HG02798 (cell line): ENCODE measurements around the gene TRMT11.
"Not testable (repeated sequence)": the region's sequence is repeated elsewhere in the genome, so short reads cannot be mapped to it uniquely, and the experiment has no call there.

Source experiments
- ATAC-seq: cut with Tn5 transposase; IDR thresholded peaks from one replicate; pipeline ENCODE4 v1.9.1; 2021; ENCODE audit warnings: mild to moderate bottlenecking; ENCODE audit not compliant: unreplicated experiment, poor library complexity

The TRMT11 gene

GRCh38 chr6:125988280-125988679, 1.9 kb downstream of the TRMT11 start:
- no peak for ATAC-seq

GRCh38 chr6:125989631-125990030, 3.3 kb downstream of the TRMT11 start:
- no peak for ATAC-seq

DNA sequence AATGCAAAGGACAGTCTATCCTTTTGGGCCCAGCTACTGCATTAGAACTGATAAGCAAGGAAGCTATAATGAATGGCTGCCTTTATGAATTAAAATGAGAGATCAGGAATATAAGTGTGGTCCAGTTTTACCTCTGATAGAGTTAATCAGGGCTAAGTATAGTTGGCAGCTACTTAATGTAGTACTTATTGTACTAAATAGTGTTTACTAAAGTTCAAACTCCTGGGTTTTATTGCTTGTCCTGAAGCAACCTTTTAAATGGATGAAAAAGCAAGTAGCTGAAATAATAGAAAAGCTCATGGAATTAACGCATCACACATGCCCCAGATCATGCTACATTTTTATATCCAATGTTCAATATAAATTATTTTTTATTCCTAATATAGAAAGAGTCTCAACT, 5.3 kb downstream of the TRMT11 start:
- no peak for ATAC-seq

- ATAC-seq, result no peak
Measured at GRCh38 chr6:125994670-125995488, 8.5 kb downstream of the TRMT11 start.

- peak; percentile 97 for ATAC-seq
Measured at GRCh38 chr6:125995972-125996580, 9.7 kb downstream of the TRMT11 start.

- ATAC-seq, result no peak
Measured at GRCh38 chr6:126002755-126003679, 16.7 kb downstream of the TRMT11 start.

GRCh38 chr6:126007800-126008199, 21.5 kb downstream of the TRMT11 start:
- ATAC-seq, result no peak

GRCh38 chr6:126010040-126010439, 23.7 kb downstream of the TRMT11 start:
- no peak for ATAC-seq

GRCh38 chr6:126015863-126016262, 29.5 kb downstream of the TRMT11 start:
- no peak for ATAC-seq

- no peak for ATAC-seq
Measured at GRCh38 chr6:126016591-126016990, 30.3 kb downstream of the TRMT11 start.

DNA sequence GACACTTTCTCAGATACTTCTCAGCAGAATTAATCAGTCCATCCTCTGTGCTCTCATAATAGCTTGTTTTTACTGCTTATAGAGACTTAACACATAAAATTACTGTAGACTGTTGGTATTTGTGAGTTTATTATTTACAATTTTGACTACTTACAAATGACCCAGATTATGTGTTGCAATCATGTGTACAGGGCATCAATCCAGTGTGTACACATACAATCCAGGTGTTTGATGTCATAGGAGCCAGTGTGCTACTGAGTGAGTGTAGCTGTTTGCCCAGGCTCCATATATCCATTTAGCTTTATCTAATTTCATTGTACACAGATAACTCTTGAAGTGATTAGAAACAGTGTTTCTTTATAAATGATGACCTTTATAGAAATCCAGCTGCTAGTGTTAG, 31.3 kb downstream of the TRMT11 start:
- no peak for ATAC-seq

GRCh38 chr6:126020305-126021050, 34.1 kb downstream of the TRMT11 start:
- ATAC-seq, result no peak

DNA sequence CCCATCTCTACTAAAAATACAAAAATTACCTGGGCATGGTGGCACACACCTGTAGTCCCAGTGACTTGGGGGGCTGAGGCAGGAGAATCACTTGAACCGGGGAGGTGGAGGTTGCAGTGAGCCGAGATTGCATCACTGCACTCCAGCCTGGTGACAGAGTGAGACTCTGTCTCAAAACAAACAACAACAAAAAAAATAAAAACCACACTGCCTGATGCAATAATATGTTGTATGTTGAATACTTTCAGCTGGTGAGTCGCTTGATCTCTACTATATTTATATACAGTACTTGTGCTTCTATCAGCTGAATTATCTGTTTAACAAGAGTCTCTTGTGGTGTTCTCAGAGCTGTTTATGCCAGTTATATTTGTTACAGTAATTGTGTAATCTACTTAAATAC, 37.1 kb downstream of the TRMT11 start:
- not testable (repeated sequence) for ATAC-seq

DNA sequence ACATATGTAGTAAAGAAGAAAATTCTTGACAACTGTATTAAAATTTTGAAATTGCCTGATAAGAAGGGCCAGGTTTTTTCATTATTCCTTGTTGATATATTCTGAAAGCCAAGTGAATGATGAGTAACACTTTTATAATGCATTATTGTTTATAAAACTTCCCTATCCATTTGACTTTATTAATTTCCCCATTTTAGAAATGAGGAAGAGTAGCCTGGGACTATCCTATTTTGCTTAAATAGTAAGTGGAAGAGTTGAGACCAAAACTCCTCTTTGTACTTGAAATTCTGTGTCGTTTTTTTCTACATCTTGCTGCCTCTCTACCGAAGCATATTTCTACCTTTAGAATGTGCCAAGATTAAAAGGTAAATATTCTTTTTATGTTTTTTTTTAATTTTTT, 39.7 kb downstream of the TRMT11 start:
- ATAC-seq, result no peak

DNA sequence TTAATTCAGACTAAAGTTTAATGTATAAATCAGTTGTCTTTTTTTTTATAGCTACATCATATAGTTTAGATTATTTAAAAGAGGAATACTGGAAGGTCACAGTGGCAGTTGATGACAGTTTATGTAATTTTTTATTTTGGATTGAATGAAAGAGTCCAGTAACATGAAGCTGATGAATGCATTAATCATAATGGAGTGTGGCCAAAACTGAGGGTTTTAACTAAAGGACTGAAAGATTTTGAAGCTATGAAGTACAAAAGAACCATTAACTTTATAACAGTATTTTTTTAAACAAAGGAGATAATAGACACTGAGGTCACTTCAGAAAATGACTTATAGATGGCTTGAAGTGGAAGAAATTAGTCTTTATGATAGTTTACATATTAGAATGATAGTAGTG, 41.3 kb downstream of the TRMT11 start:
- ATAC-seq, result no peak

GRCh38 chr6:126030045-126030444, 43.7 kb downstream of the TRMT11 start:
- no peak for ATAC-seq

DNA sequence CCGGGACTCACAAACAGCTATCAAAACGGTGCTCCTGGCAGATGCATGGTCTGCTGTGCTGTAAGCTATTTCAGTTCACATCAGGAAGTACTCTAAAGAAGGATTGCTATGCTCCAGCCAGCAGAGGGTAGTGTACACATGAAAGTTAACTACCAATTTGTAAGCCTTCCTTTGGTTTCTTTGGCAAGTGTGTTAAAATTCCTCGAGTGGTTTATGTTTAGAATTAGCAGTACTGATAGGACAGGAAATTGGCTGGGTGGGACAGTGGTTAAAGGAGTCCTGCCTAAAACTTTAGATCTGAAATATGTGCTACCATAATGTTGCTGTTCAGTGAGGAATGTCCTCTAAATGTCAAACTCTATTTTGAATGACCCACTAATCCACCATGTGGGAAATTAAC, 47.4 kb downstream of the TRMT11 start:
- ATAC-seq, result peak; percentile 58

DNA sequence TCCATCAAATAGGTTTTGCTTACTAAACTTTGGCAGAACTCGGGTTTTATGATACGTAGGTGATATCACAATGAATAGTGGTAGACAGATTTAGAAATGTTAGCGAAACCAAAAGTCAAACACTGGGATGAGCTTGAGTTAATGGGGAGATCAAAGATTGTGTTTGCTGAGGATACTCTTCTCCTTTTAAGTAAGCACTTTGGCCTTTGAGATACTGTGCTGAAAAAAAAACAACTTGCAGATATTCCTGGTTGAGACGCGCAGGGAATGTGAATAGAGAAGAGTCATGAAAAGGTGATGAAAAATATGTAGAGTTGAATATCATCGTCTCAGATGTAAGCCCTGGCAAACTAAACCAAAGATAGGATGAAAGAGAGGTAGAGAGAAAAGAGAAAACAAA, 48.3 kb downstream of the TRMT11 start:
- no peak for ATAC-seq

DNA sequence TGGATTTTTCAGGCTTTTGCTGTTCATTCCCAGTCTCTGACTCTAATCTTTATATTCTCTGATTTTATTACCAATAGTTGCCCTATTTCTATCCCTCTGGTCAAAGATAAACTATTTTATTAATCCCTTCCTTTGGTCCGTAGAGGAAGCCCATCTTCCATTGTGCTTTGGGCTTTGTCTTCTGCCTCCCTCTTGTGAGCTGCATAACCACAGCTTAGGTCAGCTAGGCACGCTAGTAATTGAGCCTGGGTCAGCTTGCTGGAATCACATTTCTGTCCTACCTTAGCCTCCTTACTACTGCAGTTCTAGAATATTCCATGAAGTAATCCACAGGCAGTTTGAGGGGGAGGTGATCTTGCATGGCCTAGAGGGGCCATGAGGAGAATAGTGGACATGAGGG, 49.4 kb downstream of the TRMT11 start:
- ATAC-seq, result no peak

DNA sequence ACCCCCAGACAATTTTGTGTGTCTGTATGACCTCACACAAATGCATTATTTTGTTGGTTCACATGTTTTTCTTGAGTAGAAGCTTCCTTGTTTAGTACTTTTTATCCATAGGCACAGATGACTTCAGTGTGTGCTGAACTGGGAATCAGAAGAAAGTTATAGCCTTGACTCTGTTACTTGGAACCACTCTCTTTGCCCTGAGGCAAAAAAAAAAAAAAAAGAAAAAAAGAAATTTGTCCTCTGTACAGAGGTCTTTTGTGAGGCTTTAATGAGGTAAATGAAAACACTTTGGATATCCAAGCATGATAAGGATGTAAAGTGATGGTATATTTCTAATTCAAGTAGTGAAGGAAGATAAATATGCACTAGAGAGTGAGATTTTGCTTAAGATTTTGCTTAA, 51.9 kb downstream of the TRMT11 start:
- ATAC-seq, result no peak
